Measurements from ENCODE around the gene GNG7. TPM values are rescaled to one million over a fixed set of nuclear protein-coding genes. Genes with fewer than 3 reads are reported as not detected.
A peak's percentile ranks its signal among the peaks of the same experiment; 100 is the strongest.
"Not testable (repeated sequence)": the region's sequence is repeated elsewhere in the genome, so short reads cannot be mapped to it uniquely, and the experiment has no call there.

GNG7 gene
- total RNA-seq, 1 experiment from 2014 or later, result 0.47 TPM

GRCh38 chr19:2497186-2497585, 205.3 kb downstream of the GNG7 start:
- in situ Hi-C loops (cut with HindIII; ENCODE audit: low pct_unique_long_range_greater_than_20kb, low sequenced_read_pairs), result no loop called here
- DNase-seq (ENCODE audit: low read depth), result no peak

GRCh38 chr19:2495651-2496316, 206.7 kb downstream of the GNG7 start:
- DNase-seq (ENCODE audit: low read depth), result no peak

GRCh38 chr19:2495130-2495641, 207.3 kb downstream of the GNG7 start:
- peak; percentile 53 for DNase-seq (ENCODE audit: low read depth)
- in situ Hi-C loops (cut with HindIII; ENCODE audit: low pct_unique_long_range_greater_than_20kb, low sequenced_read_pairs), result no loop called here

More at GRCh38 chr19:2495651-2496316, 206.7 kb downstream of the GNG7 start:
- in situ Hi-C loops (cut with HindIII; ENCODE audit: low pct_unique_long_range_greater_than_20kb, low sequenced_read_pairs), result no loop called here

- in situ Hi-C loops (cut with HindIII; ENCODE audit: low pct_unique_long_range_greater_than_20kb, low sequenced_read_pairs), result no loop called here
- DNase-seq (ENCODE audit: low read depth), result peak; percentile 55
Measured at GRCh38 chr19:2494447-2495129, 207.9 kb downstream of the GNG7 start.

GRCh38 chr19:2494084-2494446, 208.4 kb downstream of the GNG7 start:
- peak; percentile 14 for DNase-seq (ENCODE audit: low read depth)
- in situ Hi-C loops (cut with HindIII; ENCODE audit: low pct_unique_long_range_greater_than_20kb, low sequenced_read_pairs), result no loop called here

GRCh38 chr19:2493448-2493847, 209.0 kb downstream of the GNG7 start:
- DNase-seq (ENCODE audit: low read depth); in situ Hi-C loops (cut with HindIII; ENCODE audit: low pct_unique_long_range_greater_than_20kb, low sequenced_read_pairs): not testable (repeated sequence)

GRCh38 chr19:2492870-2493269, 209.6 kb downstream of the GNG7 start:
- no peak for DNase-seq (ENCODE audit: low read depth)
- in situ Hi-C loops (cut with HindIII; ENCODE audit: low pct_unique_long_range_greater_than_20kb, low sequenced_read_pairs), result no loop called here

GRCh38 chr19:2491130-2491801, 211.2 kb downstream of the GNG7 start:
- in situ Hi-C loops (cut with HindIII; ENCODE audit: low pct_unique_long_range_greater_than_20kb, low sequenced_read_pairs), result no loop called here

GRCh38 chr19:2490659-2491058, 211.8 kb downstream of the GNG7 start:
- in situ Hi-C loops (cut with HindIII; ENCODE audit: low pct_unique_long_range_greater_than_20kb, low sequenced_read_pairs), result no loop called here
- no peak for DNase-seq (ENCODE audit: low read depth)

More at GRCh38 chr19:2491130-2491801, 211.2 kb downstream of the GNG7 start:
- peak; percentile 48 for DNase-seq (ENCODE audit: low read depth)

- DNase-seq (ENCODE audit: low read depth), result no peak
- in situ Hi-C loops (cut with HindIII; ENCODE audit: low pct_unique_long_range_greater_than_20kb, low sequenced_read_pairs), result no loop called here
Measured at GRCh38 chr19:2488942-2489731, 213.4 kb downstream of the GNG7 start.

- in situ Hi-C loops (cut with HindIII; ENCODE audit: low pct_unique_long_range_greater_than_20kb, low sequenced_read_pairs), result no loop called here
Measured at GRCh38 chr19:2488405-2488941, 214.0 kb downstream of the GNG7 start.

GRCh38 chr19:2487842-2488241, 214.7 kb downstream of the GNG7 start:
- DNase-seq (ENCODE audit: low read depth), result no peak
- in situ Hi-C loops (cut with HindIII; ENCODE audit: low pct_unique_long_range_greater_than_20kb, low sequenced_read_pairs), result no loop called here

More at GRCh38 chr19:2488405-2488941, 214.0 kb downstream of the GNG7 start:
- no peak for DNase-seq (ENCODE audit: low read depth)

GRCh38 chr19:2487090-2487489, 215.4 kb downstream of the GNG7 start:
- no peak for DNase-seq (ENCODE audit: low read depth)
- in situ Hi-C loops (cut with HindIII; ENCODE audit: low pct_unique_long_range_greater_than_20kb, low sequenced_read_pairs), result no loop called here

- in situ Hi-C loops (cut with HindIII; ENCODE audit: low pct_unique_long_range_greater_than_20kb, low sequenced_read_pairs), result no loop called here
- no peak for DNase-seq (ENCODE audit: low read depth)
Measured at GRCh38 chr19:2485428-2485827, 217.1 kb downstream of the GNG7 start.

- in situ Hi-C loops (cut with HindIII; ENCODE audit: low pct_unique_long_range_greater_than_20kb, low sequenced_read_pairs), result no loop called here
- no peak for DNase-seq (ENCODE audit: low read depth)
Measured at GRCh38 chr19:2484178-2484937, 218.1 kb downstream of the GNG7 start.

GRCh38 chr19:2483484-2484151, 218.9 kb downstream of the GNG7 start:
- no peak for DNase-seq (ENCODE audit: low read depth)
- in situ Hi-C loops (cut with HindIII; ENCODE audit: low pct_unique_long_range_greater_than_20kb, low sequenced_read_pairs), result no loop called here

- in situ Hi-C loops (cut with HindIII; ENCODE audit: low pct_unique_long_range_greater_than_20kb, low sequenced_read_pairs), result no loop called here
- no peak for DNase-seq (ENCODE audit: low read depth)
Measured at GRCh38 chr19:2483084-2483483, 219.4 kb downstream of the GNG7 start.
